ENCODE data around the gene MBNL2. TPM values are rescaled to one million over a fixed set of nuclear protein-coding genes. Genes with fewer than 3 reads are reported as not detected.

Gene MBNL2
- 66.0 and 69.8 TPM in 2 replicates for total RNA-seq

DNA sequence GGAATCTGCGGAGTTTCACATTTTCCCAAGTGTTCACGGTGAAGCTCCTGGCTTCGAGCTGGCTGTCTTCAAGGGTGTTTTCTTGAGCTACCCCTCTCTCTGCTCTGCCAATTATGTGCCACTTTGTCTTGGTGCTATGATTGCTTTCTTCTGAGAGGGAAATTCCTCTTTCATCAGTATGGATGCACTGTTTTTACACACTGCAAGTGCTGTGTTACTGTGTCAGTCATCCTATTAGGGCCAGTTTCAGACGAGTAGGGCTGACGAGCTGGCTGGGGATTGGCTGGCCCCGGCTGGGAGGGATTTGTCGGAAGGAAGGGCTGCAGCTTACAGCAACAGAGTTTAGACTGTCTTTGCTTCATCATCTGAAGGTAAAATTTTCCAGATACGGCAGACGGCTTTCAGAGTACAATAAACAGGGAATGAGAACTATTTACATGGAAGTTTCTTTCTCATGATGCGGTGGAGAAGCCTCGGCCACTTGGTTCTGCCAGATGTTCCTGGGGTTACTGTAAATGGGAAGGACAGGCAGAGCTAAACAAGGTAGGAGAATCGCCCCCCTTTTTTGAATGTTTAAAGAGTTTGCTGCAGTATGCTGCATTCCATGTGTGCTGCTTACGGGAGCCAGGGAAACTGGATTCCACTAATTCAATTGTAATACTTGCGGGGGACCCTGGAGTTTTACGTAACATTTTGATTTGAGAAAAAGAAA lies at the start of gene MBNL2:
TSS of gene MBNL2 (plus strand) at position 345 of the 712 bp plus-strand sequence. CDS start 53,903 bp downstream, outside the sequence.
- DNase-seq (ENCODE audit: insufficient read length, low spot score, missing footprints), result peak; percentile 84
- H3K4me3 ChIP-seq (ENCODE audit: insufficient read depth, low read length), result peak within 1 kb of the TSS; percentile 82
- H3K27ac ChIP-seq (ENCODE audit: low read depth, low read length), result peak within 1 kb of the TSS; percentile 84
- TF ChIP-seq, protein P1, sequence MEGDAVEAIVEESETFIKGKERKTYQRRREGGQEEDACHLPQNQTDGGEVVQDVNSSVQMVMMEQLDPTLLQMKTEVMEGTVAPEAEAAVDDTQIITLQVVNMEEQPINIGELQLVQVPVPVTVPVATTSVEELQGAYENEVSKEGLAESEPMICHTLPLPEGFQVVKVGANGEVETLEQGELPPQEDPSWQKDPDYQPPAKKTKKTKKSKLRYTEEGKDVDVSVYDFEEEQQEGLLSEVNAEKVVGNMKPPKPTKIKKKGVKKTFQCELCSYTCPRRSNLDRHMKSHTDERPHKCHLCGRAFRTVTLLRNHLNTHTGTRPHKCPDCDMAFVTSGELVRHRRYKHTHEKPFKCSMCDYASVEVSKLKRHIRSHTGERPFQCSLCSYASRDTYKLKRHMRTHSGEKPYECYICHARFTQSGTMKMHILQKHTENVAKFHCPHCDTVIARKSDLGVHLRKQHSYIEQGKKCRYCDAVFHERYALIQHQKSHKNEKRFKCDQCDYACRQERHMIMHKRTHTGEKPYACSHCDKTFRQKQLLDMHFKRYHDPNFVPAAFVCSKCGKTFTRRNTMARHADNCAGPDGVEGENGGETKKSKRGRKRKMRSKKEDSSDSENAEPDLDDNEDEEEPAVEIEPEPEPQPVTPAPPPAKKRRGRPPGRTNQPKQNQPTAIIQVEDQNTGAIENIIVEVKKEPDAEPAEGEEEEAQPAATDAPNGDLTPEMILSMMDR (IDR thresholded peaks at IDR 0.05; ENCODE audit: extremely low read depth, low read depth, low read length), result no peak
- no peaks in the 10 kb centered on the region for H3K27me3 ChIP-seq (ENCODE audit: insufficient read depth, low read length)
- H3K9me3 ChIP-seq (ENCODE audit: low read depth, low read length), result no peaks in the 10 kb centered on the region
- H2AFZ ChIP-seq (ENCODE audit: low read length), result peak within 1 kb of the TSS; percentile 83
- peaks cover 40% of the 10 kb centered on the region for H3K79me2 ChIP-seq (ENCODE audit: insufficient read depth, low read length)
- H4K20me1 ChIP-seq (ENCODE audit: insufficient read depth, low read length), result peaks cover 4% of the 10 kb centered on the region
- H3K4me2 ChIP-seq (ENCODE audit: insufficient read depth, low read length), result peak within 1 kb of the TSS; percentile 92
- peaks cover 25% of the 10 kb centered on the region for H3K4me1 ChIP-seq (ENCODE audit: insufficient read depth, low read length)
- H3K36me3 ChIP-seq (ENCODE audit: insufficient read depth, low read length), result no peaks in the 10 kb centered on the region

DNA sequence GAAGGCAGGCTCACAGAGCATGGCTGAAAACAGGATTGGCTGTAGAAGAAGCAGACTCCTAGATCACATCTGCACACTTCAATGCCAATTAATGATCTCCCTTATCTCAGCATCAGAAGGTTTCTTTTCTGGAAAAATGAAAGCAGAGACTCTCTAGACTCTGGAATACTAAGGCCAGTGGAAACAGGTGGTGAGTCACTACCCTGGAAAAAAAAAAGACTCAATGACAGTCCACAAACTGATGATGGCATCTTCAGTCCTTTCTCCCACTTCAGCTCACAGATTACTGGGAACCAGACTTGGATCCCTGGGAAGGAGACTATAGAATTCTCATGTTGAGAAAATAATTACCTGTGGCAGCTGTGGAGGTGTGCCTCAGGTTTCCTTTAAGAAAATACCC lies 47.5 kb upstream of the MBNL2 start:
- Histone ChIP-seq H2AFZ (ENCODE audit: low read length) (no peak overlapping the region), H3K79me2 (ENCODE audit: insufficient read depth, low read length) (no peaks in the 10 kb centered on the region), H3K27ac (ENCODE audit: low read depth, low read length) (no peak overlapping the region), H3K4me3 (ENCODE audit: insufficient read depth, low read length) (no peak overlapping the region), H3K4me1 (ENCODE audit: insufficient read depth, low read length) (no peaks in the 10 kb centered on the region), H3K9me3 (ENCODE audit: low read depth, low read length) (no peaks in the 10 kb centered on the region), H4K20me1 (ENCODE audit: insufficient read depth, low read length) (no peaks in the 10 kb centered on the region), H3K4me2 (ENCODE audit: insufficient read depth, low read length) (no peak overlapping the region), H3K27me3 (ENCODE audit: insufficient read depth, low read length) (peaks cover 7% of the 10 kb centered on the region), H3K36me3 (ENCODE audit: insufficient read depth, low read length) (no peaks in the 10 kb centered on the region)
- DNase-seq (ENCODE audit: insufficient read length, low spot score, missing footprints), result no peak
- TF ChIP-seq, protein P1 (IDR thresholded peaks at IDR 0.05; ENCODE audit: extremely low read depth, low read depth, low read length), result no peak

- Histone ChIP-seq H3K27me3 (ENCODE audit: insufficient read depth, low read length) (peaks cover 7% of the 10 kb centered on the region), H3K27ac (ENCODE audit: low read depth, low read length) (no peak overlapping the region), H3K4me3 (ENCODE audit: insufficient read depth, low read length) (no peak overlapping the region), H3K9me3 (ENCODE audit: low read depth, low read length) (no peaks in the 10 kb centered on the region), H3K79me2 (ENCODE audit: insufficient read depth, low read length) (no peaks in the 10 kb centered on the region), H2AFZ (ENCODE audit: low read length) (no peak overlapping the region), H3K4me1 (ENCODE audit: insufficient read depth, low read length) (no peaks in the 10 kb centered on the region), H3K4me2 (ENCODE audit: insufficient read depth, low read length) (no peak overlapping the region), H4K20me1 (ENCODE audit: insufficient read depth, low read length) (no peaks in the 10 kb centered on the region), H3K36me3 (ENCODE audit: insufficient read depth, low read length) (no peaks in the 10 kb centered on the region)
- DNase-seq (ENCODE audit: insufficient read length, low spot score, missing footprints), result no peak
- TF ChIP-seq, protein P1 (IDR thresholded peaks at IDR 0.05; ENCODE audit: extremely low read depth, low read depth, low read length), result no peak
These were observed 47.1 kb upstream of the MBNL2 start for GRCh38 chr13:97175041-97175440.

GRCh38 chr13:97179501-97179900 lies 42.6 kb upstream of the MBNL2 start:
- Histone ChIP-seq H3K79me2 (ENCODE audit: insufficient read depth, low read length) (no peaks in the 10 kb centered on the region), H3K36me3 (ENCODE audit: insufficient read depth, low read length) (no peaks in the 10 kb centered on the region), H3K4me3 (ENCODE audit: insufficient read depth, low read length) (no peak overlapping the region), H4K20me1 (ENCODE audit: insufficient read depth, low read length) (no peaks in the 10 kb centered on the region), H2AFZ (ENCODE audit: low read length) (no peak overlapping the region), H3K4me1 (ENCODE audit: insufficient read depth, low read length) (no peaks in the 10 kb centered on the region), H3K9me3 (ENCODE audit: low read depth, low read length) (no peaks in the 10 kb centered on the region), H3K27ac (ENCODE audit: low read depth, low read length) (no peak overlapping the region), H3K27me3 (ENCODE audit: insufficient read depth, low read length) (peaks cover 7% of the 10 kb centered on the region), H3K4me2 (ENCODE audit: insufficient read depth, low read length) (no peak overlapping the region)
- TF ChIP-seq, protein P1 (IDR thresholded peaks at IDR 0.05; ENCODE audit: extremely low read depth, low read depth, low read length), result no peak
- no peak for DNase-seq (ENCODE audit: insufficient read length, low spot score, missing footprints)

Measured in osteoblast (primary cell).